CD4-positive, alpha-beta T cell treated with Interleukin-4 for 1 hour (primary cell): ENCODE data around the gene HCFC1R1.

ENCODE experiments used
- DNase-seq, 2 donors: peaks; one replicate each; pipeline ENCODE4 v3.0.0-alpha.2; 2020 to 2022

HCFC1R1 gene

GRCh38 chr16:2991566-2992261, 32.0 kb downstream of the HCFC1R1 start:
- DNase-seq: no peak

- DNase-seq: no peak
Observed at GRCh38 chr16:2990891-2991290, 32.9 kb downstream of the HCFC1R1 start.

- no peak for DNase-seq
Observed at GRCh38 chr16:2988590-2989099, 35.1 kb downstream of the HCFC1R1 start.

GRCh38 chr16:2987833-2988232, 35.9 kb downstream of the HCFC1R1 start:
- DNase-seq: no peak

GRCh38 chr16:2987286-2987685, 36.5 kb downstream of the HCFC1R1 start:
- no peak for DNase-seq

- DNase-seq: no peak
Observed at GRCh38 chr16:2986623-2987188, 37.0 kb downstream of the HCFC1R1 start.

- no peak for DNase-seq
Observed at GRCh38 chr16:2985893-2986355, 37.8 kb downstream of the HCFC1R1 start.

- no peak for DNase-seq
Observed at GRCh38 chr16:2985462-2985861, 38.3 kb downstream of the HCFC1R1 start.

- DNase-seq: peak; percentile 69
Observed at GRCh38 chr16:2983706-2984136, 40.0 kb downstream of the HCFC1R1 start.

- no peak for DNase-seq
Observed at GRCh38 chr16:2982402-2982801, 41.3 kb downstream of the HCFC1R1 start.

GRCh38 chr16:2981899-2982250, 41.9 kb downstream of the HCFC1R1 start:
- no peak for DNase-seq

GRCh38 chr16:2981177-2981898, 42.4 kb downstream of the HCFC1R1 start:
- DNase-seq: no peak

GRCh38 chr16:2980227-2981176, 43.2 kb downstream of the HCFC1R1 start, which contains the start of gene PKMYT1:
Gene PKMYT1 (minus strand): TSS chr16:2980446. CDS start chr16:2979657, 789 bp downstream.
- DNase-seq: peak; percentile 93 to 94

GRCh38 chr16:2979669-2980226, 44.0 kb downstream of the HCFC1R1 start:
- no peak for DNase-seq

- DNase-seq: no peak
Observed at GRCh38 chr16:2977440-2977839, 46.3 kb downstream of the HCFC1R1 start.

- DNase-seq: no peak
Observed at GRCh38 chr16:2976673-2977072, 47.1 kb downstream of the HCFC1R1 start.

- DNase-seq: no peak
Observed at GRCh38 chr16:2976201-2976600, 47.5 kb downstream of the HCFC1R1 start.

- no peak for DNase-seq
Observed at GRCh38 chr16:2975161-2975795, 48.5 kb downstream of the HCFC1R1 start.

GRCh38 chr16:2974319-2975056, 49.3 kb downstream of the HCFC1R1 start:
- DNase-seq: no peak

- no peak for DNase-seq
Observed at GRCh38 chr16:2973605-2974318, 50.0 kb downstream of the HCFC1R1 start.
